Gastroesophageal sphincter (tissue), 4 donors: Measurements from ENCODE around the gene GOLGA6L7. TPM values are rescaled to one million over a fixed set of nuclear protein-coding genes. Genes with fewer than 3 reads are reported as not detected.

ENCODE experiments used
- ATAC-seq: fragments of 150-250 bp; one replicate; pipeline ENCODE4 v1.9.1; 2016; ENCODE audit warnings: mild to moderate bottlenecking, moderate library complexity
- H3K27ac ChIP-seq, 4 donors: fragments of 200-600 bp; sonication (generic) in 3 of 4; 1 replicate in 3 of 4; 2 replicates in 1 of 4; pipeline ENCODE4 v1.5.1; 2016 to 2019
- H3K27me3 ChIP-seq: fragments of 200-600 bp; sonication (generic); one replicate; pipeline ENCODE4 v1.5.1; 2019
- H3K36me3 ChIP-seq, 2 donors: fragments of 200-600 bp; sonication (generic); one replicate each; pipeline ENCODE4 v1.5.1; 2019; ENCODE audit warnings: control low read depth in 1 of 2
- H3K4me1 ChIP-seq, 3 donors: fragments of 200-600 bp; sonication (generic); 1 replicate in 2 of 3; 2 replicates in 1 of 3; pipeline ENCODE4 v1.5.1; 2016 to 2019; ENCODE audit warnings: control low read depth in 2 of 3
- H3K4me3 ChIP-seq, 2 donors: fragments of 200-600 bp; sonication (generic); one replicate each; pipeline ENCODE4 v1.5.1; 2019; ENCODE audit warnings: mild to moderate bottlenecking in 1 of 2, moderate library complexity in 1 of 2
- H3K9me3 ChIP-seq, 3 donors: fragments of 200-600 bp; sonication (generic); one replicate each; pipeline ENCODE4 v1.5.1; 2017 to 2019; ENCODE audit warnings: control low read depth in 2 of 3
- CTCF ChIP-seq, 4 experiments: fragments of 200-600 bp in 2 of 4; fragments of 450-650 bp in 2 of 4; sonication (generic) in 1 of 4; IDR thresholded peaks; one replicate each; pipeline ENCODE4 v1.5.1; 2017 to 2019; ENCODE audit warnings: antibody characterized with exemption in 4 of 4, mild to moderate bottlenecking in 2 of 4, moderate library complexity in 2 of 4
- EP300 ChIP-seq: sonication (generic); formaldehyde crosslinking; IDR thresholded peaks from one replicate; pipeline ENCODE4 v1.6.1; 2017; ENCODE audit warnings: antibody characterized with exemption, mild to moderate bottlenecking
- POLR2A ChIP-seq, 2 donors: fragments of 450-650 bp; IDR thresholded peaks; one replicate each; pipeline ENCODE4 v1.6.1; 2017; ENCODE audit warnings: antibody characterized with exemption in 2 of 2, mild to moderate bottlenecking in 2 of 2, moderate library complexity in 1 of 2
- POLR2AphosphoS5 ChIP-seq: sonication (generic); formaldehyde crosslinking; IDR thresholded peaks from one replicate; pipeline ENCODE4 v1.6.1; 2017; ENCODE audit warnings: antibody characterized with exemption
- WGBS, 2 donors: methylation state at CpG; one replicate each; pipeline ENCODE4 v1.1.5; 2018; ENCODE audit warnings: low coverage in 1 of 2; 5-methylcytosine and 5-hydroxymethylcytosine counted together
- total RNA-seq, 4 donors: library from RNA; depleted of rRNA; stranded (reverse); fragments of >200 nt; gene quantifications; one replicate each; pipeline ENCODE4 v1.1.0, GENCODE V29; 2016

GOLGA6L7 gene
- total RNA-seq, 4 donors from 2014 or later, result not detected

DNA sequence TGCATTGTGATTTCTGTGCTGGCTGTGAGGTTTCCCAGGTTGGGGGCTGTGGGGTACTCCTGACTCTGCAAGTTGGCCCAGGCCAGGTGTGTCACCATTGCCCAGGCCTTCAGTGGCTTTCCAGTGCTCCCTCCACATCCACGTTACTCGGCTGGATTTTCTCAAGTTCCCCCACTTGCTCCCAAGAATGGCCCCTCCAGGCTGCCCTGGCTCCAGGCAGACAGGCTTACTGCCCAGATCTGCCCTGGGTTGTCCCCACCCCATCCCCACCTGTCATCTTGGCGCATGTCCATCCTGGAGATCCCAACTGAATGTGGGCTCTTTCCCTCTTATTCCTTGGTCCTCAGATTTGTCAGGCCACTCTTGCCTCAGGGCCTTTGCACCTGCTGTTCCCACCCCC lies 40.9 kb upstream of the GOLGA6L7 start:
- Histone ChIP-seq H3K27me3 (peaks cover 35% of the 10 kb centered on the region), H3K4me1 (peaks cover 0 to 18% (median 10%) of the 10 kb centered on the region in 3 donors), H3K27ac (no peak overlapping the region), H3K36me3 (no peaks in the 10 kb centered on the region), H3K9me3 (no peaks in the 10 kb centered on the region), H3K4me3 (no peak overlapping the region)
- no peak for ATAC-seq
- WGBS, 2 donors, result 88 to 100% methylated on average over 1 of the region's 3 CpGs
- TF ChIP-seq POLR2A (IDR thresholded peaks at IDR 0.05) (no peak), CTCF (IDR thresholded peaks at IDR 0.05) (no peak), POLR2AphosphoS5 (no peak), EP300 (no peak)

GRCh38 chr15:28888900-28889299 lies 40.5 kb upstream of the GOLGA6L7 start:
- 87% methylated on average over 5 of the region's 10 CpGs; no CpG with 5 or more reads in 1 of the 2 donors for WGBS, 2 donors
- Histone ChIP-seq H3K36me3 (no peaks in the 10 kb centered on the region), H3K4me3 (no peak overlapping the region), H3K27me3 (peaks cover 35% of the 10 kb centered on the region), H3K27ac (no peak overlapping the region), H3K4me1 (peaks cover 0 to 18% (median 10%) of the 10 kb centered on the region in 3 donors), H3K9me3 (no peaks in the 10 kb centered on the region)
- no peak for TF ChIP-seq EP300
- ATAC-seq, result no peak

DNA sequence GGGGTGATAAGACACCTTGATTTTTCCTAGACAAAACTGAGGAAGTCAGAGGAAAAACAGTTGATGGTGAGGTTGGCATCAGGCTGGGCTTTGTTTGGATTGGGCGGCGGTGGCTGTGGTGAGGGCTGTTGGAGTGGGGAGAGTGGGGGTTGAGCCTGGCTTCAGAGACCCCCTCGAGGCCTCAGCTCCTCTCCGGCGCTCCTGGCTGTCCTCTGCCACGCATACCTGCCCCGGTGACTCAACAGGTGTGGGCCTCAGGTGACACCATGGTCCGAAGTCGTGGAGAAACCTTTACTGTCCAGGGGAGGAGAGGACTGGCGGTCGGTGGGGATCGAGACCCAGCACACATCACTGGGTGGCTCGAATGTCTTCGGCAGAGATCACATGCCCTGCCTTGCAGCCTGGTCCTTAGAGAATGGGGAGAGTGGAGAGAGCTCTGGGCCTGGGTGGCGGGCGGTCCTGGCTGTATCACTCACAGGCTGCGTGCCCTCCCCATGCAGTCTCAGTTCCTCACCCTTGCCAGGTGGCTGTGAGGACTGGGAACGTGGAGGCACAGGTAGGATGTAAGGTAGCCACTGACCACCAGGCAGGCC lies 40.0 kb upstream of the GOLGA6L7 start:
- no peak overlapping the region for H3K27ac ChIP-seq
- no peaks in the 10 kb centered on the region for H3K9me3 ChIP-seq
- no peak for ATAC-seq
- peaks cover 35% of the 10 kb centered on the region for H3K27me3 ChIP-seq
- WGBS, 2 donors, result 93 to 95% methylated on average over 3 to 7 of the region's 18 CpGs
- no peak overlapping the region for H3K4me3 ChIP-seq
- no peaks in the 10 kb centered on the region for H3K36me3 ChIP-seq
- TF ChIP-seq CTCF (IDR thresholded peaks at IDR 0.05) (no peak), POLR2A (IDR thresholded peaks at IDR 0.05) (no peak), POLR2AphosphoS5 (no peak), EP300 (no peak)
- H3K4me1 ChIP-seq, result peaks cover 0 to 18% (median 10%) of the 10 kb centered on the region in 3 donors

DNA sequence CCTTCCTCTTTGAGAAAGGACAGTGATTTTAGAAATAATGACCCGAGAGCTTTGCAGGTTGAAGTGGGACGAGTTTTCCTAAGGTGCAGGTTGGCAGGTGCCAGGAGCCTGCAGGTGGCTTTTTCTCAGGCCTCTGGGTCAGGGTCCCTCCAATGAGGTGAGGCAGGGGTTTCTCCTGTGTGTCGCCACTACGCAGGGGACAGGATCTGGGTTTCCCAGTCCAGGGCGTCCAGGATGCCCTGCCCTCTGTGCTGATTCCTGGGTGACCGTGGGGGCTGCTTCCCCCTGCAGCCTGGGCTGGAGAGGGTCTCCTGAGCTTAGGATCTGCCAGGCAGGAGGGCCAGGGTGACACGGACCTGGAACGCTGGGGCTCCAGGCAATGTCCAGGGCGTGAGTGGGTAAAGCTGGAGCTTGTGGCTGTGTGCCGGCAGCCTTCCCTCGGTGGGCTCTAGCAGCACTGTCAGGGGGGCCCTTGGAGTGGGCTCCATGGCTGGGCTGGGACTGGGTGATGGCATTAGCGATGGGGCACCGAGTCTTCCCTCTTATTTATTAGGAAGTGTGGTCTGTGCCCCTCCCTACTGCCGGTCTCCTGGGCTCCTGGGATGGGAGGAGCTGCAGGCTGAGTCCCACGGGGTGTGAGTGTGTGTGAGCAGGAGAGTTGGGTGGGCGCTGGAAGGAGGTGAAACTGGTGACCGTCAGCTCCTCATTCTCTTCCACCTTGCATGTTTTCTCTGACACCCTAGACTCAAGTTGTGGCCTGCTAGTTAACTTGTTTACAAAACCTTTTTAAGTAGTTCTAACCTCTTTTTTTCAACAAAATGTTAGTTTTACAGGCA lies 39.1 kb upstream of the GOLGA6L7 start:
- Histone ChIP-seq H3K9me3 (no peaks in the 10 kb centered on the region), H3K27ac (no peak overlapping the region), H3K4me3 (no peak overlapping the region), H3K36me3 (no peaks in the 10 kb centered on the region), H3K27me3 (peaks cover 35% of the 10 kb centered on the region), H3K4me1 (peaks cover 0 to 18% (median 10%) of the 10 kb centered on the region in 3 donors)
- ATAC-seq, result no peak
- WGBS, 2 donors, result 76 to 87% methylated on average over 2 to 5 of the region's 17 CpGs
- TF ChIP-seq EP300 (no peak), POLR2A (IDR thresholded peaks at IDR 0.05) (no peak), POLR2AphosphoS5 (no peak), CTCF (IDR thresholded peaks at IDR 0.05) (no peak)

DNA sequence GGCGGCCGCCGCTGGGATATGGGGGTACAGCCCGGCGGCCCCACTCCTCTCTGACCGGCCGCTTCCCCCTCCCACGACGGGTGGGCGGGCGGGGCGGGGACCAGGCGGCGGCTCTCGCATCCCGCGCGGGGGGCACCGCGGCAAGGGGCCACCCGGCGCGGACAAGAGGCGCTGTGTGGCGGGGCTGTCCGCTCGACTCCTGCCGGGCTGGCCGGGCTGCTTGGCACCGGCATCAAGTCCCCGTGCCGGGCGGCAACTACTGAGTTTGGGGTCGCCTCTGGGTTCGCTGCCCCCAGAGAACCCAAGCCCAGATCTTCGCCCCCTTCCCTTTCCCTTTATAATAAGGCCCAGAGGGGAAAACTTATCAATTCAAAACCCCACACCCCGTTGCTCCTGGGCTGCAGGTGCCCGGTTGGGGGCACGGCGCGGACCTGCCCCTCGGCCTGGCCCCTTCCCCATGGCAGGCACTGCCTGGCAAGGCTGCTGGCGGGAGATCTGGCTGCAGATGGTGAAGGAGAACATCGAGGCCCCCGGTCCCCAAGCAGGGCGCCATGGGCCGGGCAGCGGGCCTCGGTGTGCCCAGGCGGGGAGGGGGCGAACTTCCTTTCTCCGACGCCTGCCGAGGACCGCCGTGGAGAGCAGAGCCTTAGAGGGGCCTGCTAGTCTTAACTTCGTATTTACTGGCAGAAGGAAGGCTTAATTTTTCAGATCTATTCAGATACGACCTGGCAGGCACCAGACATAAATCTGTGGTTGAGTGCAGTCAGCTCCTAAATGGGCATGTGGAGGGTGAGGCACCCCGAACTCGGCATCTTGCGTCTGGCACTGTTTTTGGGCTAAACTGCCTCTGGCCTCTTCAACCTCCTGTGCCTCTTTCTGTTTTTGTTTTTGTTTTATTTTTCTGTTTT lies 38.2 kb upstream of the GOLGA6L7 start:
- Histone ChIP-seq H3K36me3 (no peaks in the 10 kb centered on the region), H3K27me3 (peaks cover 35% of the 10 kb centered on the region), H3K4me1 (peaks cover 0 to 18% (median 10%) of the 10 kb centered on the region in 3 donors), H3K4me3 (peak overlapping the region; percentile 21 to 56), H3K27ac (peak overlapping the region in 1 of 4 donors; percentile 11), H3K9me3 (no peaks in the 10 kb centered on the region)
- ATAC-seq, result no peak
- WGBS, 2 donors, result 58% methylated on average over 5 of the region's 61 CpGs; no CpG with 5 or more reads in 1 of the 2 donors
- TF ChIP-seq CTCF (IDR thresholded peaks at IDR 0.05) (no peak), POLR2AphosphoS5 (no peak), EP300 (no peak), POLR2A (IDR thresholded peaks at IDR 0.05) (no peak)
